SK-N-SH (cell line): Measurements from ENCODE around the gene ASS1. TPM values are rescaled to one million over a fixed set of nuclear protein-coding genes. Genes with fewer than 3 reads are reported as not detected.
A peak's percentile ranks its signal among the peaks of the same experiment; 100 is the strongest.

Experiments used
- CTCF ChIA-PET: fragments of 300-600, 350-600 bp; formaldehyde crosslinking; extraction: SDS; loops from one replicate; lab custom pipeline; 2021; lab: Yijun Ruan, JAX
- POLR2A ChIA-PET: fragments of 350-600 bp; sonication (Branson Sonifier 250); formaldehyde crosslinking; extraction: SDS; loops from one replicate; lab custom pipeline; 2020; ENCODE audit warnings: antibody characterized with exemption, inconsistent platforms; lab: Yijun Ruan, JAX
- DNase-seq: peaks from one replicate; pipeline ENCODE4 v3.0.0; 2012
- H2AFZ ChIP-seq: fragments of 200-600 bp; sonication (generic); 2 replicates; pipeline ENCODE4 v1.8.1; 2016; ENCODE audit warnings: antibody characterized with exemption, mild to moderate bottlenecking, low read depth
- H3F3A ChIP-seq: fragments of 200-600 bp; sonication (generic); replicated peaks from 2 replicates; pipeline ENCODE3; 2016; ENCODE audit warnings: antibody characterized with exemption, mild to moderate bottlenecking; ENCODE audit not compliant: insufficient read depth
- H3K27ac ChIP-seq, 2 experiments: fragments of 200-500 bp in 1 of 2; fragments of 200-600 bp in 1 of 2; sonication (Bioruptor generic) in 1 of 2; sonication (generic), shearing (Covaris generic) in 1 of 2; 2 replicates each; pipeline versions ENCODE4 v1.5.1 to v1.6.1; 2014 to 2016; ENCODE audit warnings: low read depth in 2 of 2, inconsistent platforms in 1 of 2, low read length in 1 of 2, mild to moderate bottlenecking in 1 of 2, mixed read lengths in 1 of 2
- H3K27me3 ChIP-seq: fragments of 200-600 bp; sonication (generic), shearing (Covaris generic); 2 replicates; pipeline ENCODE4 v1.6.1; 2016; ENCODE audit warnings: mixed run types; ENCODE audit not compliant: insufficient read depth
- H3K36me3 ChIP-seq, 2 experiments: fragments of 200-500 bp in 1 of 2; fragments of 200-600 bp in 1 of 2; sonication (Bioruptor generic) in 1 of 2; sonication (generic) in 1 of 2; replicated peaks in 1 of 2; 2 replicates each; pipeline versions ENCODE3 to v1.5.1; 2014 to 2016; ENCODE audit warnings: low read length in 1 of 2, mild to moderate bottlenecking in 1 of 2; ENCODE audit not compliant: insufficient read depth in 2 of 2, control insufficient read depth in 1 of 2
- H3K4me1 ChIP-seq, 2 experiments: fragments of 200-500 bp in 1 of 2; fragments of 200-600 bp in 1 of 2; sonication (Bioruptor generic) in 1 of 2; sonication (generic), shearing (Covaris generic) in 1 of 2; 2 replicates each; pipeline versions ENCODE4 v1.5.1 to v1.6.1; 2014 to 2016; ENCODE audit warnings: low read depth in 1 of 2, low read length in 1 of 2, mixed run types in 1 of 2; ENCODE audit not compliant: insufficient read depth in 2 of 2, control insufficient read depth in 1 of 2
- H3K4me2 ChIP-seq: fragments of 200-600 bp; sonication (generic), shearing (Covaris generic); 2 replicates; pipeline ENCODE4 v1.6.1; 2017; ENCODE audit warnings: mixed run types
- H3K4me3 ChIP-seq, 2 experiments: fragments of 200-500 bp in 1 of 2; fragments of 200-600 bp in 1 of 2; sonication (Bioruptor generic) in 1 of 2; sonication (generic), shearing (Covaris generic) in 1 of 2; 2 replicates each; pipeline versions ENCODE4 v1.5.1 to v1.8.1; 2014 to 2016; ENCODE audit warnings: low read depth in 2 of 2, inconsistent platforms in 1 of 2, low read length in 1 of 2, mild to moderate bottlenecking in 1 of 2, mixed read lengths in 1 of 2, moderate library complexity in 1 of 2
- H3K79me2 ChIP-seq: fragments of 200-600 bp; sonication (generic); 2 replicates; pipeline ENCODE4 v1.8.1; 2017; ENCODE audit warnings: mild to moderate bottlenecking; ENCODE audit not compliant: insufficient read depth
- H3K9ac ChIP-seq: fragments of 200-600 bp; sonication (generic); 2 replicates; pipeline ENCODE4 v1.6.1; 2017; ENCODE audit warnings: mixed run types
- H3K9me2 ChIP-seq: fragments of 200-600 bp; sonication (generic); 2 replicates; pipeline ENCODE4 v1.6.1; 2017; ENCODE audit warnings: mixed run types
- H3K9me3 ChIP-seq: fragments of 200-600 bp; sonication (generic); 2 replicates; pipeline ENCODE4 v1.6.1; 2017; ENCODE audit warnings: mixed run types, mild to moderate bottlenecking, moderate library complexity
- H4K20me1 ChIP-seq: fragments of 200-600 bp; sonication (generic); 2 replicates; pipeline ENCODE4 v1.6.1; 2017; ENCODE audit warnings: mild to moderate bottlenecking, mixed run types; ENCODE audit not compliant: insufficient read depth
- EP300 ChIP-seq, 2 experiments: IDR thresholded peaks; 2 replicates each; pipeline versions ENCODE4 v1.4.0 to v1.6.1; 2012; ENCODE audit warnings: borderline replicate concordance in 1 of 2, low read depth in 1 of 2, low read length in 1 of 2
- FOSL2 ChIP-seq: IDR thresholded peaks from 2 replicates; pipeline ENCODE4 v1.4.0; 2012; ENCODE audit warnings: low read depth, mild to moderate bottlenecking, moderate library complexity, borderline replicate concordance
- FOXM1 ChIP-seq: IDR thresholded peaks from 2 replicates; pipeline ENCODE4 v1.4.0; 2012; ENCODE audit warnings: low read depth, mild to moderate bottlenecking
- GATA2 ChIP-seq: sonication (generic); formaldehyde crosslinking; IDR thresholded peaks from 2 replicates; pipeline ENCODE4 v1.5.0; 2020; ENCODE audit warnings: mild to moderate bottlenecking, missing genetic modification reagents
- IRF3 ChIP-seq: fragments of 150-350 bp; IDR thresholded peaks from 2 replicates; pipeline ENCODE4 v1.6.1; 2016; ENCODE audit warnings: mild to moderate bottlenecking, low read depth, low read length
- JUND ChIP-seq: IDR thresholded peaks from 2 replicates; pipeline ENCODE4 v1.4.0; 2012
- MAX ChIP-seq: IDR thresholded peaks from 2 replicates; pipeline ENCODE4 v1.4.0; 2012; ENCODE audit warnings: low read depth
- MEF2A ChIP-seq: IDR thresholded peaks from 2 replicates; pipeline ENCODE4 v1.4.0; 2012; ENCODE audit warnings: low read depth, borderline replicate concordance
- NFIC ChIP-seq: IDR thresholded peaks from 2 replicates; pipeline ENCODE4 v1.4.0; 2012; ENCODE audit warnings: borderline replicate concordance
- PBX3 ChIP-seq: IDR thresholded peaks from 2 replicates; pipeline ENCODE4; 2012
- RAD21 ChIP-seq: IDR thresholded peaks from 2 replicates; pipeline ENCODE4 v1.6.1; 2012; ENCODE audit warnings: mild to moderate bottlenecking, low read length
- RCOR1 ChIP-seq: fragments of 150-350 bp; IDR thresholded peaks from 2 replicates; pipeline ENCODE4 v1.6.1; 2017; ENCODE audit warnings: antibody characterized with exemption, low read length
- RFX5 ChIP-seq: IDR thresholded peaks from 2 replicates; pipeline ENCODE4 v1.6.1; 2012; ENCODE audit warnings: mild to moderate bottlenecking, improper control_type of control experiment, low read length
- RXRA ChIP-seq: IDR thresholded peaks from 2 replicates; pipeline ENCODE4 v1.4.0; 2012; ENCODE audit warnings: low read depth, mild to moderate bottlenecking, borderline replicate concordance
- SMC3 ChIP-seq: IDR thresholded peaks from 2 replicates; pipeline ENCODE4 v1.6.1; 2012; ENCODE audit warnings: low read depth, low read length, improper control_type of control experiment
- TAF1 ChIP-seq: IDR thresholded peaks from 2 replicates; pipeline ENCODE4 v1.6.1; 2012; ENCODE audit warnings: low read depth, mild to moderate bottlenecking, low read length, moderate library complexity, borderline replicate concordance
- TCF12 ChIP-seq: IDR thresholded peaks from 2 replicates; pipeline ENCODE4 v1.4.0; 2012
- USF2 ChIP-seq: fragments of 150-350 bp; IDR thresholded peaks from 2 replicates; pipeline ENCODE4 v1.6.1; 2017; ENCODE audit warnings: antibody characterized with exemption, low read length, low read depth, borderline replicate concordance
- YY1 ChIP-seq: IDR thresholded peaks from 2 replicates; pipeline ENCODE4 v1.4.0; 2012; ENCODE audit warnings: low read depth, mild to moderate bottlenecking
- WGBS: methylation state at CpG from one replicate; pipeline ENCODE4 v1.1.6; 2017; ENCODE audit warnings: low lambda C conversion rate; 5-methylcytosine and 5-hydroxymethylcytosine counted together
- polyA plus RNA-seq, 3 experiments: library from polyadenylated mRNA; depleted of rRNA; stranded (reverse); fragments of >200 nt; gene quantifications; 2 replicates each; pipeline ENCODE4 v1.2.3, GENCODE V29; 2012

ASS1 gene
- polyA plus RNA-seq, 1 of the 3 experiments (the other 2 are of a cell fraction) = 0.59 TPM

GRCh38 chr9:130414910-130415746 is 29.6 kb upstream of the ASS1 start:
- H3K27me3 ChIP-seq = 0 out of 2 replicates have a peak, but pooled peaks cover 4% of the 10 kb centered on the region

GRCh38 chr9:130417602-130418001 is 27.2 kb upstream of the ASS1 start:
- Histone ChIP-seq H4K20me1 (no peaks in the 10 kb centered on the region), H2AFZ (no peak overlapping the region), H3K4me2 (no peak overlapping the region), H3K9me3 (no peaks in the 10 kb centered on the region), H3K27ac (no peak overlapping the region; a peak in 1 of 4 replicates), H3K36me3 (no peaks in the 10 kb centered on the region), H3K9ac (no peak overlapping the region), H3K4me1 (peaks cover 15 to 36% of the 10 kb centered on the region in 2 experiments; a peak in 3 of 4 replicates), H3K79me2 (no peaks in the 10 kb centered on the region), H3F3A (peaks cover 6% of the 10 kb centered on the region), H3K4me3 (no peak overlapping the region), H3K9me2 (no peaks in the 10 kb centered on the region), H3K27me3 (0 out of 2 replicates have a peak, but pooled peaks cover 4% of the 10 kb centered on the region)
- TF ChIP-seq NFIC = no peak
- TF ChIP-seq JUND = no peak
- TF ChIP-seq RAD21 = peak; percentile 41
- CTCF ChIA-PET = no interaction called here
- DNase-seq = no peak
- POLR2A ChIA-PET = no interaction called here
- WGBS = 88% methylated on average over 4 of the region's 5 CpGs

More at GRCh38 chr9:130414910-130415746, 29.6 kb upstream of the ASS1 start:
- Histone ChIP-seq H3K9me2 (no peaks in the 10 kb centered on the region), H4K20me1 (no peaks in the 10 kb centered on the region), H3K79me2 (no peaks in the 10 kb centered on the region), H2AFZ (no peak overlapping the region), H3K4me2 (no peak overlapping the region), H3K27ac (no peak overlapping the region), H3K36me3 (no peaks in the 10 kb centered on the region), H3K9me3 (no peaks in the 10 kb centered on the region), H3F3A (no peaks in the 10 kb centered on the region), H3K9ac (no peak overlapping the region), H3K4me3 (no peak overlapping the region), H3K4me1 (peaks cover 0 to 13% of the 10 kb centered on the region in 2 experiments; a peak in 1 of 4 replicates)
- no peak for DNase-seq
- ChIA-PET CTCF (no interaction called here), POLR2A (no interaction called here)
- WGBS = 60% methylated on average over 11 of the region's 11 CpGs
- TF ChIP-seq TCF12 (peak; percentile 67), YY1 (no peak), EP300 (IDR thresholded peaks at IDR 0.05; ENCODE audit: borderline replicate concordance in 1 of 2, low read depth in 1 of 2, low read length in 1 of 2) (peak in 1 of 2 experiments; percentile 57; a peak in 2 of 4 replicates), RAD21 (no peak), PBX3 (0 out of 2 replicates have a peak, but pooled peaks have one; percentile 8), RCOR1 (peak; percentile 47; the same call in 1 of the 2 replicates), MEF2A (no peak), TAF1 (no peak), GATA2 (CRISPR knock-in tag) (no peak; the same call in 1 of the 2 replicates)

GRCh38 chr9:130418776-130419175 is 26.0 kb upstream of the ASS1 start:
- peak overlapping the region in 1 of 2 experiments; percentile 9; a peak in 1 of 4 replicates for H3K27ac ChIP-seq
- H3K4me3 ChIP-seq = no peak overlapping the region
- no peaks in the 10 kb centered on the region for H3K79me2 ChIP-seq
- POLR2A ChIA-PET = no interaction called here
- H2AFZ ChIP-seq = no peak overlapping the region
- H3K9ac ChIP-seq = no peak overlapping the region
- no peak for TF ChIP-seq TCF12
- TF ChIP-seq RFX5 = no peak
- no peak for TF ChIP-seq SMC3
- no peak for TF ChIP-seq JUND
- no peak for TF ChIP-seq IRF3
- no peak for TF ChIP-seq FOXM1
- TF ChIP-seq MAX = no peak
- TF ChIP-seq USF2 = no peak
- TF ChIP-seq RXRA = no peak
- TF ChIP-seq FOSL2 = no peak
- no peak for TF ChIP-seq NFIC
- no peak for TF ChIP-seq GATA2 (CRISPR knock-in tag)
- TF ChIP-seq, all 33 proteins: peak for 0
- Histone ChIP-seq H3F3A (peaks cover 6% of the 10 kb centered on the region), H3K4me1 (peaks cover 21 to 48% of the 10 kb centered on the region in 2 experiments), H4K20me1 (no peaks in the 10 kb centered on the region), H3K4me2 (no peak overlapping the region), H3K9me2 (no peaks in the 10 kb centered on the region), H3K27me3 (no peaks in the 10 kb centered on the region; the same call in 1 of the 2 replicates), H3K36me3 (no peaks in the 10 kb centered on the region), H3K9me3 (no peaks in the 10 kb centered on the region)
- DNase-seq = no peak
- CTCF ChIA-PET = no interaction called here
- 71% methylated on average over 3 of the region's 18 CpGs for WGBS
